ENCODE data around the gene NGEF.
"Not testable (repeated sequence)": the region's sequence is repeated elsewhere in the genome, so short reads cannot be mapped to it uniquely, and the experiment has no call there.

Gene NGEF

DNA sequence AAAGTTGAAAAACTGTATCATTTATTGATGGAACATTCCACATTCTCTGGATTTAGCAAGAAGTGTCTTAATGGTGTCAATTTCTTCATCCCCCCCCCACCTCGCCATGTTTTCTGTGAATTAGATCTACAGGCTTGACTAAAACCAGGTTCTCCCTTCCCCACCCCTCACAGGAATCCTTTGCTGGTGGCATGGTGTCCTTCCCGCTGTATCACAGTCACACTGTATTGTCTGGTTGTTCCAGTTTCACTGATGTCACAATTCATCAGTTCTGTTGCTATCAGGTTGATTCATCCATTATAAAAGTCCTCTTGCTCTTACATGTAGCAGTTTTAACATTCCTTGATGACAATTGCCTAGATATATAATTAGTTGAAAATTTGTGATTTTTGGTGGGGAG, 149.1 kb downstream of the NGEF start:
- DNase-seq = peak; percentile 24

GRCh38 chr2:232861353-232861752, 151.7 kb downstream of the NGEF start:
- peak; percentile 17 for DNase-seq

DNA sequence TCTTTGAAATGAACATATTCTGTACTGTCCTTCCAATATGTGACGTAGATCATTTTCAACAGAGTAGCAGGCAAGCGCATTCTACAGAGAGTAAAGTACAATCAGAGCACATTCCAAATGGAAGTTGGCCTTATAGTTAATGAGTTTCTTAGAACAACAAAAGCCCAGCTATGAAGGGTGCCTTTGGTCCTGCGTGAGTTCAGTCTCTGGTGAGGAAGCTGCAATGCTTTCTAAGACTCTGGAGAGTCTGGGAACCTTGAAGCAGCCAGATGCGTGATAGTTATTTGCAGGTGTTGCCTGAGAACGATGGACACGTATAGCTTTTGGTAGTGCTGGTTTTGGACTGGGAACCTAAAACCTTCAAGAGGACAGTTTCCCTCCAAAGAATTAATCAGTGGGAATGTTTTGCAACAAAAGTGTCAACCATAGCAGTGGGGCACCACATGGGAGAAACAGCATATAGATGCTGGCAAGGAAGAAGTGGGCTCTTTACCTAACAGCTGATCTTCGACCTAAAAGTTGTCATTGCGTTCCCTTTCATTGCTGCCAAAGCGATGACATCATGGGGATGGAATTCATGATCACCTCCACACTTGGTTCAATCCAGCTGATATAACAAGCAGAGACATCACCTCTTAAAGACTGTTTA, 152.3 kb downstream of the NGEF start:
- peak; percentile 12 for DNase-seq

- no peak for DNase-seq
These were observed 153.6 kb downstream of the NGEF start for GRCh38 chr2:232859385-232859916.

- no peak for DNase-seq
These were observed 155.9 kb downstream of the NGEF start for GRCh38 chr2:232857158-232857563.

- no peak for DNase-seq
These were observed 159.0 kb downstream of the NGEF start for GRCh38 chr2:232854082-232854481.

GRCh38 chr2:232852676-232853075, 160.4 kb downstream of the NGEF start:
- DNase-seq = no peak

DNA sequence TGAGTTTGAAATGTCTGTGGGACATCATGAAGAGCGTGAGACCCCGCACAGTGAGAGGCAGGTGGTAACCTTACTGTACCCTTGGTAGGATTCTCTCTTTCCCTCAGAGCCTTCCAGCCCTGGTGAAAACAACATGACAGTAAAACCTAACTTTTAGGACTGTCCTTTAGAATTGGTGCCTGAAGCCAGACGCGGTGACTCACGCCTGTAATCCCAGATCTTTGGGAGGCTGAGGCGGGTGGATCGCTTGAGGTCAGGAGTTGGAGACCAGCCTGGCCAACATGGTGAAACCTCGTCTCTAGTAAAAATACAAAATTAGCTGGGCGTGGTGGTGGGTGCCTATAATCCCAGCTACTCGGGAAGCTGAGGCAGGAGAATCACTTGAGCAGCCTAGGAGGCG, 161.0 kb downstream of the NGEF start:
- not testable (repeated sequence) for DNase-seq

DNA sequence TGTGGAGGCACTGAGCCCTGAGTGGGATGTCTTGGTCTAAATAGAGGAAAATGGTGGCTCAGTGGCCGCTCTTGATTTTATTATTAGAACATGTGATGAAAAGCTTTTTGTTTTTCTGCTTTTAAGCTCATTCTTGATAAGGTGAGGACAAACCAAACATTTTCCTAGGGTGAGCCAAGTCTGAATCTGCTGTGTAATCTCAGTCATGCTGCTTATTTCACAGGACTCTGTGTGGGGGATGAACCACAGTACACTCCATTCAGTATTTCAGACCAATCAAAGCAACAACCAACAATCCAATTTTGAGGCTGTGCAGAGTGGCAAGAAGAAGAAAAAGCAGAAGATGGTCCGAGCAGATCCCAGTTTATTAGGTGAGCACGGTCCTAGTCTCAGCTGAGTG, 163.0 kb downstream of the NGEF start:
- no peak for DNase-seq

- DNase-seq = no peak
These were observed 167.0 kb downstream of the NGEF start for GRCh38 chr2:232846055-232846454.

DNA sequence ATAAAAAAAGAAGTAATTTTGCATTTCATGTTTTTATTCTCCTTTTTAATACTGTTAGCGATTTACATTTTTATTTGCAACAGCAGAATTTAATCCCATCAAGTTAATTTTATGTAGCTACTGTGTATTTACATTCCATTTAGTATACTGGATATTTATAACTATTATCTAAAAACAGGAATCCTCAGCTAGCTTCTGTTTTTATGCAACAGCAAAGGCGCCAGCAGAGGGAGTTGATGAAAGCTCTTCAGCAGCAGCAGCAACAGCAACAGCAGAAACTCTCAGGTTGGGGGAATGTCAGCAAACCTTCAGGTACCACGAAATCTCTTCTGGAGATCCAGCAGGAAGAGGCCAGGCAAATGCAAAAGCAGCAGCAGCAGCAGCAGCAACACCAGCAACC, 169.2 kb downstream of the NGEF start:
- no peak for DNase-seq

- no peak for DNase-seq
These were observed 170.4 kb downstream of the NGEF start for GRCh38 chr2:232842689-232843088.

DNA sequence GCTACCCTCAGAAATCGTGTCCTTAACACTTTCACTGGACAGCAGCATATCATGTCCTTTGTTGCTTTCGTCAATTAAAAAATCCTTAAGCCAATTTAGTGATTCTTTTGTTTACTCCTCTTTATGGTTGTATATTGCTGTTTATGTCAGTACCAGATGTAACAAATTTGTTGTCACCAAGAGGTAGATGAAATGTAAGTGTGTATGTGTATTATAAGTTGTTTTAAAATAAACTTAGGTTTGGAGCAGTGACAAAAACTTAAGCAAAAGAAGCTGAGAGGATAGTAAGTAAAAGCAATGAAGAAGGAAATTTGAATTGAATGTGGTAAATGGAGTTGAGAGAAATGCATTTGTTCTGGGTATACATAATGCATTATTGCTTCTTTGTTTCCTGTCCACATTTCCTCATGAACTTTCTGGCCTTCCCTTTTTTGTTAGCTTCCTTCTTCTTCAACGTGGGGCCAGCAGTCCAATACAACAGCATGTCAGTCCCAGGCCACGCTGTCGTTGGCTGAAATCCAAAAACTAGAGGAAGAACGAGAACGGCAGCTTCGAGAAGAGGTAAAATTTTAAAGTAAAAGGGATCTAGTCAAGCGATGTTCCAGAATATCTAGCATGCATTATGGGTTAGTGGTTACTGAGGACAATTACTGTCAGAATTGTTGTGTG, 173.5 kb downstream of the NGEF start:
- no peak for DNase-seq

GRCh38 chr2:232838406-232838874, 174.6 kb downstream of the NGEF start:
- peak; percentile 87 for DNase-seq

DNA sequence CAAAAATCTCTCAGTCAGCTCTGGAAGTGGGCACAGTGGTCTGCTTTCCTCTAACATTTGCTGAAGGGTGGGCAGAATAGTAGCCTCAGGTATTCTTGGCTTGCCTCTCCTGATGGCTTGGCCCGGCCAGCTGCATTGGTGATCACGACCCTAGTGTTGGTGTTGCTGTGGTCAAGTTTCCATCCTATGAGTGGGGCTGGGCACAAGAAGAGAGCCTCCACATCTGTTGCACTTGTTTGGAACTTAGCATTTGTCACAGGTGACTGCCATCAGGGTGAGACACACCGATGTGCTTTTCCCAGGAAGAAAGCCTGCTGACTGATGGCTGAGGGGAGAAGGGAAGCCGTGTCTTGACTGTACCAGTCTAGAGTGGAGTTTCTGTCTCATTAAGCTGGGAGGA, 176.1 kb downstream of the NGEF start:
- no peak for DNase-seq

GRCh38 chr2:232835687-232836208, 177.3 kb downstream of the NGEF start:
- DNase-seq = no peak

- no peak for DNase-seq
These were observed 179.2 kb downstream of the NGEF start for GRCh38 chr2:232833830-232834229.

- DNase-seq = no peak
These were observed 181.6 kb downstream of the NGEF start for GRCh38 chr2:232831496-232831895.

- no peak for DNase-seq
These were observed 183.1 kb downstream of the NGEF start for GRCh38 chr2:232829988-232830387.
